PFSK-1 (cell line): ENCODE data around the gene ARHGAP15.

ENCODE experiments used
- FOXP2 ChIP-seq: optimal IDR thresholded peaks from 2 replicates; pipeline ENCODE3; 2011; ENCODE audit warnings: borderline replicate concordance, control low read depth, inconsistent platforms; ENCODE audit not compliant: insufficient read depth; ENCODE audit errors: extremely low read length, extremely low read depth
- POLR2AphosphoS5 ChIP-seq: IDR thresholded peaks from 2 replicates; pipeline ENCODE4 v1.6.1; 2012; ENCODE audit warnings: low read depth, mild to moderate bottlenecking, control low read depth, low read length, moderate library complexity
- REST ChIP-seq, 2 experiments: IDR thresholded peaks; 2 replicates each; pipeline versions ENCODE4 v1.6.1 to v1.8.0; 2011 to 2012; ENCODE audit warnings: low read depth in 2 of 2, low read length in 2 of 2, control low read depth in 1 of 2, inconsistent platforms in 1 of 2, mild to moderate bottlenecking in 1 of 2, moderate library complexity in 1 of 2; ENCODE audit not compliant: insufficient read depth in 1 of 2
- SIN3A ChIP-seq: IDR thresholded peaks from 2 replicates; pipeline ENCODE4 v1.6.1; 2012; ENCODE audit warnings: mild to moderate bottlenecking, low read length, moderate library complexity, borderline replicate concordance; ENCODE audit not compliant: insufficient read depth
- TAF1 ChIP-seq: IDR thresholded peaks from 2 replicates; pipeline ENCODE4 v1.6.1; 2012; ENCODE audit warnings: low read length, control low read depth, borderline replicate concordance; ENCODE audit not compliant: insufficient read depth

ARHGAP15 gene

GRCh38 chr2:143231254-143231645 lies 102.0 kb downstream of the ARHGAP15 start:
- TF ChIP-seq SIN3A (no peak), TAF1 (no peak), FOXP2 (no peak), POLR2AphosphoS5 (no peak), REST (IDR thresholded peaks at IDR 0.05; ENCODE audit: insufficient read depth in 1 of 2, low read depth in 2 of 2, low read length in 2 of 2) (no peak)

- TF ChIP-seq REST (IDR thresholded peaks at IDR 0.05; ENCODE audit: insufficient read depth in 1 of 2, low read depth in 2 of 2, low read length in 2 of 2) (no peak), POLR2AphosphoS5 (no peak), SIN3A (no peak), FOXP2 (no peak), TAF1 (no peak)
Measured at GRCh38 chr2:143237146-143237777, 108.0 kb downstream of the ARHGAP15 start.

GRCh38 chr2:143241403-143242088 lies 112.3 kb downstream of the ARHGAP15 start:
- TF ChIP-seq POLR2AphosphoS5 (no peak), REST (IDR thresholded peaks at IDR 0.05; ENCODE audit: insufficient read depth in 1 of 2, low read depth in 2 of 2, low read length in 2 of 2) (no peak), SIN3A (no peak), TAF1 (no peak)

- no peak for TF ChIP-seq FOXP2
- no peak for TF ChIP-seq POLR2AphosphoS5
- TF ChIP-seq SIN3A, result no peak
- no peak for TF ChIP-seq TAF1
- TF ChIP-seq REST (IDR thresholded peaks at IDR 0.05; ENCODE audit: insufficient read depth in 1 of 2, low read depth in 2 of 2, low read length in 2 of 2), result no peak
Measured at GRCh38 chr2:143246246-143246645, 117.0 kb downstream of the ARHGAP15 start.
